Muscle of leg (tissue), 9 donors: ENCODE data around the gene MPHOSPH9. TPM values are rescaled to one million over a fixed set of nuclear protein-coding genes. Genes with fewer than 3 reads are reported as not detected.

Experiments used
- polyA plus RNA-seq, 8 donors: library from polyadenylated mRNA; unstranded; fragments of 120-200 nt; gene quantifications; one replicate each; pipeline versions ENCODE4 v1.2.1 to v1.2.3, GENCODE V29; 2013; ENCODE audit warnings: inconsistent platforms in 1 of 8, low replicate concordance in 1 of 8; ENCODE audit not compliant: insufficient read length in 8 of 8, insufficient read depth in 1 of 8
- total RNA-seq: library from RNA; stranded (reverse); fragments of 120-200 nt; gene quantifications from one replicate; pipeline ENCODE4 v1.2.4, GENCODE V29; 2013

The MPHOSPH9 gene
- total and polyA plus RNA-seq, 9 donors, result 14.6 to 37.5 (median 18.5) TPM

Other genes with a start within 250 kb of the MPHOSPH9 start
- 3.0 TPM for gene PITPNM2, start 82.1 kb downstream of the MPHOSPH9 start, total RNA-seq
- 1 to 10 TPM; 4.5 to 6.5 (median 5.7) TPM for gene PITPNM2, start 82.1 kb downstream of the MPHOSPH9 start, polyA plus RNA-seq
- gene MTRFR, start 295 bp upstream of the MPHOSPH9 start, total RNA-seq, result 9.7 TPM
- 10 to 100 TPM; 14.5 to 19.4 (median 15.9) TPM for gene MTRFR, start 295 bp upstream of the MPHOSPH9 start, polyA plus RNA-seq
- gene CDK2AP1, start 38.7 kb upstream of the MPHOSPH9 start, total RNA-seq, result 154 TPM
- gene CDK2AP1, start 38.7 kb upstream of the MPHOSPH9 start, polyA plus RNA-seq, result 100 to 1,000 TPM; 178 to 261 (median 207) TPM
- gene SBNO1, start 131.7 kb upstream of the MPHOSPH9 start, total RNA-seq, result 18.3 TPM
- gene SBNO1, start 131.7 kb upstream of the MPHOSPH9 start, polyA plus RNA-seq, result 10 to 100 TPM in 7 of 8 donors, 1 to 10 TPM in 1; 9.8 to 19.9 (median 16.2) TPM
- 23.5 TPM for gene KMT5A, start 151.0 kb upstream of the MPHOSPH9 start, total RNA-seq
- gene KMT5A, start 151.0 kb upstream of the MPHOSPH9 start, polyA plus RNA-seq, result 10 to 100 TPM; 27.1 to 36.0 (median 32.9) TPM
- 1.2 TPM for gene RILPL2, start 203.5 kb upstream of the MPHOSPH9 start, total RNA-seq
- 1 to 10 TPM; 1.2 to 2.2 (median 1.6) TPM for gene RILPL2, start 203.5 kb upstream of the MPHOSPH9 start, polyA plus RNA-seq
- gene SNRNP35, start 225.0 kb upstream of the MPHOSPH9 start, total RNA-seq, result 25.5 TPM
- 10 to 100 TPM; 23.1 to 34.2 (median 31.3) TPM for gene SNRNP35, start 225.0 kb upstream of the MPHOSPH9 start, polyA plus RNA-seq